ENCODE results near the gene DHX57.
"Not testable (repeated sequence)": the region's sequence is repeated elsewhere in the genome, so short reads cannot be mapped to it uniquely, and the experiment has no call there.

Gene DHX57

GRCh38 chr2:38771632-38772031 is 104.1 kb downstream of the DHX57 start:
- TF ChIP-seq PKNOX1 (IDR thresholded peaks at IDR 0.05) (no peak), BHLHE40 (IDR thresholded peaks at IDR 0.05; ENCODE audit: borderline replicate concordance) (no peak), CTBP1 (IDR thresholded peaks at IDR 0.05; ENCODE audit: borderline replicate concordance) (no peak), FOXA1 (IDR thresholded peaks at IDR 0.05) (no peak), TARDBP (IDR thresholded peaks at IDR 0.05) (no peak), FOXK2 (IDR thresholded peaks at IDR 0.05) (no peak), FOXM1 (IDR thresholded peaks at IDR 0.05; ENCODE audit: borderline replicate concordance) (no peak), LEF1 (IDR thresholded peaks at IDR 0.05; ENCODE audit: borderline replicate concordance) (no peak), NFRKB (IDR thresholded peaks at IDR 0.05) (no peak), ELF4 (IDR thresholded peaks at IDR 0.05) (no peak)
- CTCF ChIA-PET, result no interaction called here
- no peak for DNase-seq (ENCODE audit: extremely low spot score)
- POLR2A ChIA-PET, result interaction anchor here (0.6 to 4.9 kb wide), 2 partner anchors 21 to 251 kb away, joined by 3 to 44 read pairs; partner anchors contain the start of gene SRSF7

GRCh38 chr2:38765551-38765950 is 110.2 kb downstream of the DHX57 start:
- POLR2A ChIA-PET, result interaction anchor here (6.8 kb wide), 1 partner anchor 14 kb away, joined by 59 read pairs; the partner anchor contains the start of gene SRSF7
- TF ChIP-seq NFRKB (IDR thresholded peaks at IDR 0.05), result no peak
- TF ChIP-seq L3MBTL2 (conservative IDR thresholded peaks at IDR 0.05), result no peak
- TF ChIP-seq PKNOX1 (IDR thresholded peaks at IDR 0.05), result no peak
- no peak for TF ChIP-seq LEF1 (IDR thresholded peaks at IDR 0.05; ENCODE audit: borderline replicate concordance)
- DNase-seq (ENCODE audit: extremely low spot score), result no peak
- CTCF ChIA-PET, result no interaction called here

GRCh38 chr2:38765149-38765548 is 110.6 kb downstream of the DHX57 start:
- CTCF ChIA-PET, result no interaction called here
- no peak for TF ChIP-seq BHLHE40 (IDR thresholded peaks at IDR 0.05; ENCODE audit: borderline replicate concordance)
- TF ChIP-seq ZNF384 (IDR thresholded peaks at IDR 0.05), result no peak
- no peak for TF ChIP-seq ELF4 (IDR thresholded peaks at IDR 0.05)
- TF ChIP-seq FOXA1 (IDR thresholded peaks at IDR 0.05), result no peak
- no peak for DNase-seq (ENCODE audit: extremely low spot score)
- POLR2A ChIA-PET, result interaction anchor here (6.8 kb wide), 1 partner anchor 14 kb away, joined by 59 read pairs; the partner anchor contains the start of gene SRSF7

GRCh38 chr2:38763728-38764127 is 112.0 kb downstream of the DHX57 start:
- TF ChIP-seq ZNF384 (IDR thresholded peaks at IDR 0.05) (no peak), L3MBTL2 (conservative IDR thresholded peaks at IDR 0.05) (no peak), LEF1 (IDR thresholded peaks at IDR 0.05; ENCODE audit: borderline replicate concordance) (no peak), NFRKB (IDR thresholded peaks at IDR 0.05) (no peak), ELF4 (IDR thresholded peaks at IDR 0.05) (no peak), SP1 (IDR thresholded peaks at IDR 0.05) (no peak), PKNOX1 (IDR thresholded peaks at IDR 0.05) (no peak), BHLHE40 (IDR thresholded peaks at IDR 0.05; ENCODE audit: borderline replicate concordance) (no peak), FOXA1 (IDR thresholded peaks at IDR 0.05) (no peak), ARNT (IDR thresholded peaks at IDR 0.05) (no peak), FOXM1 (IDR thresholded peaks at IDR 0.05; ENCODE audit: borderline replicate concordance) (no peak), TARDBP (IDR thresholded peaks at IDR 0.05) (no peak), SUZ12 (IDR thresholded peaks at IDR 0.05) (no peak)
- DNase-seq (ENCODE audit: extremely low spot score), result no peak
- CTCF ChIA-PET, result no interaction called here
- POLR2A ChIA-PET, result interaction anchor here (6.8 kb wide), 1 partner anchor 13 kb away, joined by 59 read pairs; the partner anchor contains the start of gene SRSF7

GRCh38 chr2:38763228-38763627 is 112.5 kb downstream of the DHX57 start:
- ChIA-PET POLR2A (interaction anchor here (6.8 kb wide), 1 partner anchor 12 kb away, joined by 59 read pairs; the partner anchor contains the start of gene SRSF7), CTCF (no interaction called here)
- no peak for DNase-seq (ENCODE audit: extremely low spot score)
- TF ChIP-seq CTBP1 (IDR thresholded peaks at IDR 0.05; ENCODE audit: borderline replicate concordance) (no peak), FOXM1 (IDR thresholded peaks at IDR 0.05; ENCODE audit: borderline replicate concordance) (no peak)

- DNase-seq (ENCODE audit: extremely low spot score); CTCF ChIA-PET; POLR2A ChIA-PET: not testable (repeated sequence)
Observed at GRCh38 chr2:38755891-38756290, 119.8 kb downstream of the DHX57 start.

- DNase-seq (ENCODE audit: extremely low spot score), result no peak
- POLR2A ChIA-PET, result no interaction called here
- CTCF ChIA-PET, result no interaction called here
- TF ChIP-seq ARNT (IDR thresholded peaks at IDR 0.05), result no peak
- no peak for TF ChIP-seq CTBP1 (IDR thresholded peaks at IDR 0.05; ENCODE audit: borderline replicate concordance)
- no peak for TF ChIP-seq PKNOX1 (IDR thresholded peaks at IDR 0.05)
- no peak for TF ChIP-seq SP1 (IDR thresholded peaks at IDR 0.05)
- TF ChIP-seq FOXM1 (IDR thresholded peaks at IDR 0.05; ENCODE audit: borderline replicate concordance), result no peak
Observed at GRCh38 chr2:38754506-38754905, 121.2 kb downstream of the DHX57 start.
